Jurkat, Clone E6-1 (cell line): ENCODE results near the gene HMGXB3.
"Not testable (repeated sequence)": the region's sequence is repeated elsewhere in the genome, so short reads cannot be mapped to it uniquely, and the experiment has no call there.

ENCODE experiments used
- DNase-seq: peaks from one replicate; pipeline ENCODE4 v3.0.0-alpha.2; 2011; ENCODE audit warnings: low read depth, low spot score
- H3K4me3 ChIP-seq: 2 replicates; pipeline ENCODE4 v1.5.1; 2011; ENCODE audit warnings: mild to moderate bottlenecking, low read length, control low read depth, moderate library complexity

Gene HMGXB3

DNA sequence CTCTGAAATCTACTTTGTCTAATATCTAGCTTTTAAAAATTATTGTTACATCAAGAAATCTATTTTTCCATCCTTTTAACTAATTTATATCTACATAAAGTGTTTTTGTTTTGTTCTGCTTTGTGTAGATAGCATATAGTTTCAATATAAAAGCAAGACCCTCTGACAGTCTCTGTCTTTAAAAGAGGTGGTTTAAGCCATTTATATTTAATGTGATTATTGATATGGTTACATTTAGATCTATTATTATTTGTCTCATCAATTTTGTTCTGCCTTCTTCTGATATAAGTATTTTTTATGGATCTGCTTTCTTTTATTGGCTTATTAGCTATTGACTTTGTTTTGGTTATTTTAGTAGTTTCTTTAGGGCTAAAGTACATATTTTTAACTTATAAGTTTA lies 16.0 kb downstream of the HMGXB3 start:
- no peak for DNase-seq
- no peak overlapping the region for H3K4me3 ChIP-seq

- H3K4me3 ChIP-seq = no peak overlapping the region
- no peak for DNase-seq
Observed at GRCh38 chr5:150017226-150018005, 16.9 kb downstream of the HMGXB3 start.

- H3K4me3 ChIP-seq = no peak overlapping the region
- no peak for DNase-seq
Observed at GRCh38 chr5:150020249-150020648, 19.7 kb downstream of the HMGXB3 start.

DNA sequence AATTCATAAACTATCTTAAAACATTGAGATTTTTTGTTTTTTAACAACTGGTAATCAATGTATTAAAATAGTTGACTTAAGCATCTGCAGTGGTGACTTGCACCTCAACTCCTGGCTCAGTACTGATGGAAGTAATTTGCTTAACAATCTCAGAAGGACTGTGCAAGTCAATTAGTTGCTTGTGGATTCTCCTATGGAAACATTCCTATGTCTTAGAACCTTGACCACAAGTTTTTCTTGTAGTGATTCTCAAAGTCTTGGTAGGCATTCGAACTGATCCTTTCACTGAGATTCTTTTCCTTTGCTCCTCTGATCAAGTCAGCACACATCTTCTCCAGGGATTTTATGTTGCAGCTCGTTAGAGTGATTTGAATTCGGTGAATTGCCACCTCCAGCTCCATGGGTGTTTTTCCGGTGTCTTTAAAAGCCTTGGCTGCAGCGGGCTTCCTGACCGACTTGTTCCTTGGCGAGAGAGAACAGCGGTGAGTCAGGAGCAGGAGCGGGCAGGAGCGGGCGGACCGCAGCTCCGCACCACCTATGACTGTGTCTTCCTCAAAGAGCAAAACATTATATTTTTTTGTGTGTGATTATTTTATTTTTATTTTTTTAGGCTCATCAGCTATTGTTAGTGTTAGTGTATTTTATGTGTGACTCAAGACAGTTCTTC lies 21.1 kb downstream of the HMGXB3 start:
- H3K4me3 ChIP-seq = no peak overlapping the region
- DNase-seq = no peak

- DNase-seq = no peak
- no peak overlapping the region for H3K4me3 ChIP-seq
Observed at GRCh38 chr5:150022158-150022531, 21.6 kb downstream of the HMGXB3 start.

- no peak for DNase-seq
- no peak overlapping the region for H3K4me3 ChIP-seq
Observed at GRCh38 chr5:150022681-150023080, 22.1 kb downstream of the HMGXB3 start.

DNA sequence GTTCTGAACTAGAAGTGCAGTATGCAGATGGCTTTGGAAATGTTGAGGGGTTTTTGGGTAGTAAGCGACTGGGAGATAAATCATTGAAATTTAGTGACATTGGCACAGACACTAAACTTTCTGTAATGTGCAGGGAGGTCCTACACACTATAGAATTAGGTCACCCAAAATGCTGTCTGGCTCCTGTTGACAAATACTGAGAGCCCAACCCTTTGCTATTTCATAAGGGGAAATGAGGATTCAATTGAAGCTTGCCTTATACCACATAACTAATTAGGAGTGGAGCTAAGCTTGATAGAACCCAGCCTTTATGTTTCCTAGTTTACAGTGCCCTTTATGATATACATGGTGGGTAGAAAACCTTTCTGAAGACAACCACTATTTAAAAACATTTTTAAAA lies 22.6 kb downstream of the HMGXB3 start:
- no peak for DNase-seq
- H3K4me3 ChIP-seq = no peak overlapping the region

DNA sequence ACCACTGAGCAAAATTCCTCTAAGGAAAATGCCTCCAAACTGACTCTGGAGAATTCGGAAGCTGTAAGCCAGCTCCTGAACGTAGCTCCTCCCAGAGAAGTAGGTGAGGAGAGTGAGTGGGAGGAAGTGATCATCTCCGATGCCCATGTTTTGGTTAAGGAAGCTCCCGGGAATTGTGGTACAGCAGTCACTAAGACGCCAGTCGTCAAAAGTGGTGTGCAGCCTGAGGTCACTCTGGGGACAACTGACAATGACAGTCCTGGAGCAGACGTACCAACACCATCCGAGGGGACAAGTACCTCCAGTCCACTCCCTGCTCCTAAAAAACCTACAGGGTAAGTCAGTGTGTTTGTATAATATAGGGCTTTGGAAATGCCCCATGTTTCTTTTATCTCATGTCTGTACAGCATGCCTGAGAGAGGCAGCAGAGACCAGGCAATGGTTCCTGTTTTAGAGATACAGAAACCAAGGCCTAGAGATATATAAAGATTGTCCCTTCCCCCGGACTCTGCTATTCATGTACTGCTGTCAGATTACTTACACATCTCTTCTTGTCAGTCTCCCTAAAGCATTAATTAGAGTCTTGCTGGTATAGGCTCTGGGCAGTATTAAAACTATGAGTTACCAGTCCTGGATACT lies 23.9 kb downstream of the HMGXB3 start:
- no peak for DNase-seq

DNA sequence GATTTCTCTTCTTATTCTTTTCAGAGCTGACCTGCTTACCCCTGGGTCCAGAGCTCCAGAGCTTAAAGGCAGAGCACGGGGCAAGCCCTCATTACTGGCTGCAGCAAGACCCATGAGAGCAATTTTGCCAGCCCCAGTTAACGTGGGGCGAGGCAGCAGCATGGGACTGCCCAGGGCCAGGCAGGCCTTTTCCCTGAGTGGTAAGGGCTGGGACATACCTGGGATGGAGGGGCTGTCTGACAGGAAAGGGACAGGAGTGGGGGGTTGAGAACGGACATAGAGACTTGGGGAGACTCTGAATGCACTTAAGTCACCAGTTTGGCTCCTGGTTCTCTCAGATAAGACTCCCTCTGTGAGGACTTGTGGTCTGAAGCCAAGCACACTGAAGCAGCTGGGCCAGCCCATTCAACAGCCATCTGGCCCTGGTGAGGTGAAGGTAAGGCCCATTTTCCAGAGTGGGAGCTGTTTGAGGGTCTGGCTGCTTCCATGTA lies 26.2 kb downstream of the HMGXB3 start:
- H3K4me3 ChIP-seq = no peak overlapping the region
- DNase-seq = no peak

More for the DNA sequence above, 23.9 kb downstream of the HMGXB3 start:
- no peak overlapping the region for H3K4me3 ChIP-seq

- H3K4me3 ChIP-seq, DNase-seq: not testable (repeated sequence)
Observed at GRCh38 chr5:150028047-150028446, 27.5 kb downstream of the HMGXB3 start.

- no peak for DNase-seq
- H3K4me3 ChIP-seq = no peak overlapping the region
Observed at GRCh38 chr5:150033334-150033733, 32.8 kb downstream of the HMGXB3 start.

DNA sequence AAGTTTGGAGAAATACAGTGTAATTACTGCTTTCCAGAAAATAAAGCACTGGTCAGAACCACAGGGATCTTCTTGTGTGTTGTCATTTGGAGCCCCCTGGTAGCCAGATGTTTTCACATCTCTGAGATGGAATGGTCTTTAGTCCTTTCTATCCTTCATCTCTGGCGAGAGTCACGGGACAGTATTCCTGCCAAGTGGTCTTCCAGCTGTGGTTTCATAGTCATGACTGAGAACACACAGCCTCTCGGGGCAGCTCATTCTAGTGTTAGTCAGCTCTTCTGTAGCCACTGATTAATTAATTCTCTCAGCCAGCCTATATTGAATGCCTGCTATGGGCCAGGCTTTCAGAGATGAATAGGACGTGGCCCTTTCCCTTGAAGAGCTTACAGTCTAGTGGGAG lies 34.1 kb downstream of the HMGXB3 start:
- DNase-seq = no peak
- H3K4me3 ChIP-seq = no peak overlapping the region

DNA sequence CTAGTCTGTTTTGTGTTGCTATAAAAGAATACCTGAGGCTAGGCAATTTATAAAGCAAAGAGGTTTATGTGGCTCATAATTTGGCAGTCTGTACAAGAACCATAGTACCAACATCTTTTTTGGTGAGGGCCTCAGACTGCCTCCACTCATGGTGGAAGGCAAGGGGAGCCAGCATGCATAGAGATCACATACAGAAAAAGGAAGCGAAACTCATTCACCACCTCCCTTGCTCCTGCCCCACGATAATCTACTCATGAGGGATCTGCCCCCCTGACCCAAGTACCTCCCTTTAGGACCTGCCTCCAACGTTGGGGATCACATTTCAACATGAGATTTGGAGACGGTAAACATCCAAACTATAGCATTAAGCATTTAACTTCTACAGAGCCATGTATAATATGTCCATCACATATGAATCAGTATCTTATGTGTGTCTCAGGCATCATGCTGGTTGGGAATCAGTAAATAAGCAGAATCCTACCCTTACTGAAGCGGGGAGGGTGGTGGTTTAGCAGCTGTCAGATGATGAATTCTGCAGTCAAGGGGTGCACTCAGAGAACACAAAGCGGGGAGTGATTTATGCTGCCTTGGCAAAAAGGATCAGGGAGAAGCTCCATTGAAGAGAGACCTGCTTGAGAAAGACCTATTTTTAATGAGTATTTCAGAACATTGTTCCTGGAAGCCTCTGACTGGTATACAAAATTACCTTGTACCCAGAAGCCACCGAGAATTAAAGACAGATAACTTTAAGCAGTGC lies 34.8 kb downstream of the HMGXB3 start:
- H3K4me3 ChIP-seq = no peak overlapping the region
- DNase-seq = no peak

DNA sequence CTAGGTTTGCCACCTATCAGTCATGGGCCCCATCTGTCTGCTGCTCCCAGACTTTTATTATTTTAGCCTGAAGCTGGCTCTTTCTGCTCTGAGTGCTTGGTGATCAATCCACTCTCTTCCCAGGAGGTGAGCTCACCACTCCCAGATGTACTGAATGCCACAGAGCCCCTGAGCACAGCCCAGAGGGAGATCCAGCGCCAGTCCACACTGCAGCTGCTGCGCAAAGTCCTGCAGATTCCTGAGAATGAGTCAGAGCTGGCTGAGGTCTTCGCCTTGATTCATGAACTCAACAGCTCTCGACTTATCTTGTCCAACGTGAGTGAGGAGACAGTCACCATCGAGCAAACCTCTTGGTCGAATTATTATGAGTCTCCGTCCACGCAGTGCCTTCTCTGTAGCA lies 36.0 kb downstream of the HMGXB3 start:
- H3K4me3 ChIP-seq = no peak overlapping the region
- no peak for DNase-seq

DNA sequence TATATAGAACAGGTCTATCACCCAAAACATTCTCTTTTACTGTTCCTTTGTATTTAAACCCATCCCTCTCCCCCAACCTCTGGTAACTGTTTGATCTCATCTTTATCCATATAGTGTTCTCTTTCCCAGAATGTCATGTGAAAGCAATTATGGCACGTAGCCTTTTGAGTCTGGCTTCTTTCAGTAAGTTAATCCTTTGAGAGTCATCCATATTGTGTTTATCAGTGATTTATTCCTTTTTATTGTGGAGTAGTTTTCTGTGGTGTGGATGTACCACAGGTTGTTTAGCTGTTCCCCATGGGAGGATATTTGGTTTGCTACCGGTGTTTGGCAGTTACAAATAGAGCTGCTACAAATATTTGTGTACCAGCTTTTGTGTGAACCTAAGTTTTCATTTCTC lies 38.0 kb downstream of the HMGXB3 start:
- no peak overlapping the region for H3K4me3 ChIP-seq
- DNase-seq = no peak

GRCh38 chr5:150042459-150042858 lies 41.9 kb downstream of the HMGXB3 start:
- H3K4me3 ChIP-seq = no peak overlapping the region
- DNase-seq = no peak

DNA sequence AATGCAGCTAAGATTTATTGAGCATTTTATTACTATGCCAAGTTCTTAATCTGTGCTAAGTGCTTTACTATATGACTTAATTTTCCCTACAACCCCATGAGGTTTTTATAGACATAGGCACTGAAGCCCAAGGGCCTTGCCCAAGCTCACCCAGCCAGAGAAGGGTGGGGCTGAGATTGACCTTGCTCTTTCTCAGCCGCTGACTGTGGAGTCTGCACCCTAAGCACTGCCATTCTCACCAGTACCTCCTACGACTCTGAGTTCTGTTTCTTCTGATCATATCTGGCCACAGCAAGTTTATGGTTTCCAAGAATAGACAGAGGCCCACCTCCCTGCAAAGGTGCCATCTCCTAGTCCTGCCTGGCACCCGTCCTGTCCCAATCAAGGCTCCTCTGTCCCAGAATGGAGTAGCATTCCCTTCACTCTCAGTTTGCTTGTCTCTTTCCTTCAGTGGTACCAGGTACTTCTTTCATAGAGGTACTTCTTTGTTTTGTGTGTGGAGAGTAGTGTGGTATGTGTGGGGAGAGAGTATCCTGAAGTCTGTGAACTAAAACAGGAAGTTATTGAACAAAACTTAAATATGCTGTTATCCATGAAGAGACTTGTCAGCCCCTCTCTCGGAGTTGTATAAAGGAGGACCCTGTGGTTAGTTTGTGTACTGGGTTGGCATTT lies 43.3 kb downstream of the HMGXB3 start:
- DNase-seq = peak; percentile 30
- H3K4me3 ChIP-seq = no peak overlapping the region

DNA sequence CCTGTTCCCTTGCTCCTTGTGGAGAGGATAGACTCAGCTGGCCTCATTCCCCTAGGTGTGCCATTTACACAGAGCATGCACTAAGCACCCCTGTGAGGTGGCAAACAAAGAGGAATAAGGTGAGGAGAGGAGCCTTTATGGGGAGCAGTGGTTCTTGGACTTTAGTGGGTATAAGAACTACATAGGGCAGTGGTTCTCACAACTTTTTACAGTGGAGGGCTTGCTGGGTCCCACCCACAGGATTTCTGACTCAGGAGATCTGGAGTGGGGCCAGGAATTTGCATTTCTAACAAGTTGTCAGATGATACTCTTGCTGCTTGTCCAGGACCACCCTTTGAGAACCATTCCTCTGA lies 43.8 kb downstream of the HMGXB3 start:
- no peak for DNase-seq
- H3K4me3 ChIP-seq = no peak overlapping the region

DNA sequence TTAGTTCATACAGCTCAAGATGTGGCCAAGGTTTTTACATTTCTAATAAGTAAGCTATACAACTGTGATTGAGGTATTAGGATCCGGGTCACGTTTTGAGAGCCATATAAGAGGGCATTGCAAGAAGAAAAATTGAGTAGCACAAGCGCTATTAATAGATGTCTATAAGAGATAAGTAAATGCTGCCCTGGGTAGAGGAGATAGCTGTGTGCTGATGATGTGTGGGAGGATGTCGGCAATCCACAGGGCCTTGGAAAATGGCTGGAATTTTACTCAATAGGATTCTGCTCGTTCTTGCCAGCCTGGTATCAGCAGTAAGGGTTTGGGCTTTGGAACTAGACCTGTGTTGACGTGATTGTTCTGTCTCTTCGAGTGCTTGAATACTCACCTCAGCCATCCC lies 44.2 kb downstream of the HMGXB3 start:
- no peak overlapping the region for H3K4me3 ChIP-seq
- no peak for DNase-seq
